Measurements from ENCODE around the gene IFT25. TPM values are rescaled to one million over a fixed set of nuclear protein-coding genes. Genes with fewer than 3 reads are reported as not detected.

Gene IFT25
- total and polyA plus RNA-seq, 2 donors (not counting 3 experiments of a cell fraction or from before 2014, with no cell fraction given), result 13.0 to 34.0 TPM

DNA sequence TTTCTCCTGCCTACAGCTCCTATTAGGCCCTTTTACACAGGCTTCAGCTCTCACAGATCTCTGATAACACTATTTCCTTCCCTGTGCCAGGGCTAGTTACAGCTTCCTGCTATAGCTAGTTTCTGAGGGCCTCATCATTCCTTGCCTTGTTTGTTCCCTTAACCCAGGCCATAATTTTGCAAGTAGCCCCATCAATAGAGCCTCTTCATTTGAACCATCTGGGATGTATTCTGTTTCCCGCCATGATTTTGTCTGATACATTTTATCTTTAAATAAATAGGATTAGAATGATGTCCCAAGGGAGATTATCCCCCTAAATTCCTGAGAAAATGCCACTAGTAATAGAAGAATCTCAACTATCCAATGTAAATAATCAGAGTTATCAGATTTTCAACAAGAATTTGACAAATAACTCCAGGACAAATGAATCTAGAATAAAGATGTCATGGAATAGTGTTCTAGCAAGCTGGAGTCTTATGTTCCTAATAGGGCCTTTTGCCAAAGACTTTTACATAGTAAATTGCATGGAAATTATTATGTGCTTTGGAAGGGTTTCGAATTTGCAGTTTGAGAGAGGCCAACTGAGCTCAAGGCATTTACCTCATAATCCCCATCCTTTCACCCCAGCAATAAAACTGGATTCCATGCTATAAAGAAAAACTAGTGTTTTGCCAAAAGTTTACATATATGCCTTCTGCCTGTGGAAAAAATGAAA is 16.1 kb downstream of the IFT25 start:
- no peaks in the 10 kb centered on the region for H3K9me3 ChIP-seq (replicated peaks; ENCODE audit: control insufficient read depth, insufficient read depth, low read length)
- no peak overlapping the region for H2AFZ ChIP-seq (ENCODE audit: low read depth, low read length)
- H3K4me1 ChIP-seq (ENCODE audit: control insufficient read depth, extremely low read depth, insufficient read depth, low read length), result no peaks in the 10 kb centered on the region
- H3K9me1 ChIP-seq (replicated peaks; ENCODE audit: control insufficient read depth, extremely low read depth, insufficient read depth, low read length), result no peaks in the 10 kb centered on the region
- intact Hi-C loops (cut with micrococcal nuclease) (no loop called here), dilution Hi-C loops (cut with MboI; ENCODE audit: extremely low pct_ligation_motif_present, low sequenced_read_pairs) (no loop called here)
- no peak for DNase-seq (ENCODE audit: low read depth, low spot score)
- ChIA-PET POLR2A (interaction anchor here (0.6 kb wide), 1 partner anchor 132 kb away, joined by 4 read pairs; no protein-coding TSS in a partner anchor), CTCF (interaction anchor here (1.5 kb wide), 1 partner anchor 69 kb away, joined by 4 read pairs; no protein-coding TSS in a partner anchor)
- H3K79me2 ChIP-seq (ENCODE audit: control insufficient read depth, insufficient read depth, low read length), result no peaks in the 10 kb centered on the region
- no peak overlapping the region for H3K27ac ChIP-seq (ENCODE audit: insufficient read depth, low read depth, low read length)
- no peaks in the 10 kb centered on the region for H4K20me1 ChIP-seq (replicated peaks; ENCODE audit: control insufficient read depth, extremely low read depth, insufficient read depth, low read length)
- H3K9ac ChIP-seq (replicated peaks; ENCODE audit: extremely low read depth, insufficient read depth, low read length), result no peak overlapping the region
- no peak for FAIRE-seq
- BruUV-seq (replicated peaks), result no TSS peak
- TF ChIP-seq, protein P1, sequence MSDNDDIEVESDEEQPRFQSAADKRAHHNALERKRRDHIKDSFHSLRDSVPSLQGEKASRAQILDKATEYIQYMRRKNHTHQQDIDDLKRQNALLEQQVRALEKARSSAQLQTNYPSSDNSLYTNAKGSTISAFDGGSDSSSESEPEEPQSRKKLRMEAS (IDR thresholded peaks at IDR 0.05; ENCODE audit: insufficient read depth, insufficient read length), result no peak
- TF ChIP-seq FOS (IDR thresholded peaks at IDR 0.05; ENCODE audit: borderline replicate concordance, insufficient read depth, low read length) (no peak), POLR2A (IDR thresholded peaks at IDR 0.05; ENCODE audit: low read depth, low read length) (no peak), MYC (IDR thresholded peaks at IDR 0.05; ENCODE audit: low read depth, low read length) (no peak)
- TF ChIP-seq, protein P2, sequence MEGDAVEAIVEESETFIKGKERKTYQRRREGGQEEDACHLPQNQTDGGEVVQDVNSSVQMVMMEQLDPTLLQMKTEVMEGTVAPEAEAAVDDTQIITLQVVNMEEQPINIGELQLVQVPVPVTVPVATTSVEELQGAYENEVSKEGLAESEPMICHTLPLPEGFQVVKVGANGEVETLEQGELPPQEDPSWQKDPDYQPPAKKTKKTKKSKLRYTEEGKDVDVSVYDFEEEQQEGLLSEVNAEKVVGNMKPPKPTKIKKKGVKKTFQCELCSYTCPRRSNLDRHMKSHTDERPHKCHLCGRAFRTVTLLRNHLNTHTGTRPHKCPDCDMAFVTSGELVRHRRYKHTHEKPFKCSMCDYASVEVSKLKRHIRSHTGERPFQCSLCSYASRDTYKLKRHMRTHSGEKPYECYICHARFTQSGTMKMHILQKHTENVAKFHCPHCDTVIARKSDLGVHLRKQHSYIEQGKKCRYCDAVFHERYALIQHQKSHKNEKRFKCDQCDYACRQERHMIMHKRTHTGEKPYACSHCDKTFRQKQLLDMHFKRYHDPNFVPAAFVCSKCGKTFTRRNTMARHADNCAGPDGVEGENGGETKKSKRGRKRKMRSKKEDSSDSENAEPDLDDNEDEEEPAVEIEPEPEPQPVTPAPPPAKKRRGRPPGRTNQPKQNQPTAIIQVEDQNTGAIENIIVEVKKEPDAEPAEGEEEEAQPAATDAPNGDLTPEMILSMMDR (IDR thresholded peaks at IDR 0.05; ENCODE audit: extremely low read depth in 1 of 2, insufficient read depth in 1 of 2, low read depth in 1 of 2, low read length in 2 of 2), result no peak
- peaks cover 2 to 3% of the 10 kb centered on the region in 2 experiments for H3K36me3 ChIP-seq (ENCODE audit: control insufficient read depth in 2 of 2, extremely low read depth in 1 of 2, insufficient read depth in 2 of 2, low read length in 2 of 2)
- H3K4me2 ChIP-seq (ENCODE audit: insufficient read depth, low read length), result no peak overlapping the region
- H3K4me3 ChIP-seq (replicated peaks in 1 of 3; ENCODE audit: insufficient read depth in 1 of 3, low read depth in 1 of 3, low read length in 3 of 3), result no peak overlapping the region
- H3K27me3 ChIP-seq (ENCODE audit: control insufficient read depth in 2 of 2, insufficient read depth in 2 of 2, low read length in 2 of 2), result no peaks in the 10 kb centered on the region

Data from endothelial cell of umbilical vein (primary cell).